Skeletal muscle cell (primary cell): ENCODE measurements around the gene LRRC8C.

ENCODE experiments used
- DNase-seq: peaks from one replicate; pipeline ENCODE4 v3.0.0-alpha.2; 2010; ENCODE audit warnings: low read depth
- H3K4me3 ChIP-seq: 2 replicates; pipeline ENCODE4 v1.5.1; 2011; ENCODE audit warnings: low read depth, mild to moderate bottlenecking, control low read depth, low read length, moderate library complexity

LRRC8C gene

GRCh38 chr1:89667691-89668090 is 34.8 kb downstream of the LRRC8C start:
- DNase-seq, result no peak

GRCh38 chr1:89668961-89669360 is 36.0 kb downstream of the LRRC8C start:
- no peak for DNase-seq
- no peak overlapping the region for H3K4me3 ChIP-seq

More at GRCh38 chr1:89667691-89668090, 34.8 kb downstream of the LRRC8C start:
- H3K4me3 ChIP-seq, result no peak overlapping the region

- no peak overlapping the region for H3K4me3 ChIP-seq
- DNase-seq, result no peak
Observed at GRCh38 chr1:89669441-89669840, 36.5 kb downstream of the LRRC8C start.

- H3K4me3 ChIP-seq, result no peak overlapping the region
- no peak for DNase-seq
Observed at GRCh38 chr1:89670163-89670562, 37.2 kb downstream of the LRRC8C start.

GRCh38 chr1:89670711-89671110 is 37.8 kb downstream of the LRRC8C start:
- no peak for DNase-seq
- no peak overlapping the region for H3K4me3 ChIP-seq

DNA sequence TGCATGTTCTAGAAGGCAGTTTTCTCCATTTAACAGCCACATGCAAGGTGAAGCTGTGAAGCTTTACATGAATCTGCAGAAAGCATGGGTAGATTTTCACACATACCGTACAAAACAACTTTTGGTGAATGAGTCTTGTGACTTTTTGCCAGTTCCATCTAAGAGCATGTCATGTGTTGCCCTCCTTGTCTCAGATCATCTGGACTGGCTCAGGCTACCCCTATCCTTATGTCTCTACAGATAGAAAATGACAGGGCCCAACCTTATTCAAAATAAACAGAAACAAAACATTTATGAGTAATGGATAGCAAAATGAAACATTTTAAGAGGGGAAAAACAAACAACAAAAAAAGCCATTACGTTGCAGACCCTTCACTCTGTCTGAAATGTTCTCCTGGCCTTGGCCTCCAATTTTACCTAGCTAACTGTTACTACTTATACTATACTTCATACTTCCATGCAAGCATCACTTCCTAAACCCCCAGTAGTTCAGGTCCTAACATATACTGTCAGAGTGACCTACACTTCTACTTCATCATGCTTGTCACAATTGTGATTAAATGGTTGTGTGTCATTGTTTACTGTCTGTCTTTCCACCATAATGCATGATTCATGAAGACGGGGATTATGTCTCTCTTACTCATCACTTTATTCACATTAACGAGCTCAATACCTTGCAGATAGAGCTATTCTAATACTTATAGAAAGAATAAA is 39.0 kb downstream of the LRRC8C start:
- no peak overlapping the region for H3K4me3 ChIP-seq
- no peak for DNase-seq

DNA sequence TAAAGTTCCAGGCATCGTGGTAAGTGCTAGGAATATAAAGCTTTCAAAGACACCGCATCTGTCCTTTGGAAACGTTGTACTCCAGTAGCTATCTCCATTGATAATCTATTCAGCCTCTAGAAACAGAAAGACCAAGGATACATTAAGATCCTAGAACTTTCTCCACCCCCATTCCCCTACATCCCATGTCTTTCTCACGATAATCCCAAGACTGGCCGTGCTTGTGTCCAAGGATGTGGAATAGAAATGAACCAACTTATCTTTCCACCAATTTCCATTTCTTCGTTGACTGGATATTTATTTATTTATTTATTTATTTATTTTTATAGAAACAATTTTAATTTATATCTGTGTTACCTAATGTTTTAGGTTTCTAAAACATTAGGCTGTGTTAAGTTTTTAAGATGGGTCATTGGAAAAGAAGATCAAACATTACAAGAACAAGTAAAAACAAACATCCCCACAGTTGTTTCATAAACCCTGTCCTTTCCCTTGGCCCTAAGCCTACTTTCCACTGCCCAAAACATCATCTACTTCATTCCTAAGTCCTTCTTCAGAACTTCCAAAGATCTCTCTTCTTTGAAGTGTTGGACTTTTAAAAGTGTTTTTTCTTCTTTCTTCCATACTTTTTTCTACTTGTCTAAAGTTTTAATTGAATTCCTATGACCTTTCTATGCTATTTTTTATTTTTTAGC is 39.7 kb downstream of the LRRC8C start:
- DNase-seq, result no peak

GRCh38 chr1:89673251-89673650 is 40.3 kb downstream of the LRRC8C start:
- H3K4me3 ChIP-seq, result no peak overlapping the region
- no peak for DNase-seq

More for the DNA sequence above, 39.7 kb downstream of the LRRC8C start:
- no peak overlapping the region for H3K4me3 ChIP-seq

GRCh38 chr1:89675677-89676076 is 42.8 kb downstream of the LRRC8C start:
- no peak for DNase-seq
- H3K4me3 ChIP-seq, result no peak overlapping the region

GRCh38 chr1:89681045-89681729 is 48.3 kb downstream of the LRRC8C start:
- H3K4me3 ChIP-seq, result no peak overlapping the region
- DNase-seq, result no peak

DNA sequence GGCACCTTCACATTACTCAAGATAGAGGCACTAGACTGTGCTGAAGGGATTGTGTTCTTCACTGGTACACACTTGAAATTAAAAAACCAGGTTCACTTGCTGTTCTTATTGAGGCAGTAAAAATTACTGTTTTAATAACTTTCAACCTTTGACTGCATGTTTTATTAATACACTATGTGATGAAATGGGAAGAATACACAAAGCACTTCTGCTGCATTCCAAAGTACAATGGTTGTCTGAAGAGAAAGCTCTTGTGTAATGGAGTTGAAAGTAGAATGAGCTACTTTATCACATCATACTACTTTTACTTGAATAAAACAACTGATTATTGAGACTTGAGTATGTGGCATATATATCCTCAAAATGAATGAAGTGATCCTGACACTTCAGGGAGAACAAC is 49.7 kb downstream of the LRRC8C start:
- H3K4me3 ChIP-seq, result no peak overlapping the region
- no peak for DNase-seq

- no peak overlapping the region for H3K4me3 ChIP-seq
- DNase-seq, result no peak
Observed at GRCh38 chr1:89685461-89685860, 52.5 kb downstream of the LRRC8C start.

DNA sequence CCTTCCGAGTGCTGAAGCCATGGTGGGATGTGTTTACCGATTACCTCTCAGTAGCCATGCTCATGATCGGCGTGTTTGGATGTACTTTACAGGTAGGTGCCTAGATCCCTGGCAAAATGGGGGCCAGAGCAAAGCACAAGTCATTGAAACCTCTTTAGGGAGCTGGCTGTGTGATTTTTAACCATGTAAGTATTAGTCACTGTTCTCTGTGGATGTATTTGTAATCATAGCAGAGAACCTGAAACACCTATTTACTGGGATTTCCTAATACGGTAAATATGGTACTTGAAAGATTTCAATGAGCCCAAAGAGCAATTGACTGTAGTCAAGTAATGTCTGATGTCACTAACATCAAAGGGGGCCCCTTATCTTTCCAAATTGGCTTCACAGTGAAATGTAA is 53.6 kb downstream of the LRRC8C start:
- DNase-seq, result no peak
- H3K4me3 ChIP-seq, result no peak overlapping the region

- H3K4me3 ChIP-seq, result no peak overlapping the region
- peak; percentile 67 for DNase-seq
Observed at GRCh38 chr1:89687254-89687653, 54.3 kb downstream of the LRRC8C start.

DNA sequence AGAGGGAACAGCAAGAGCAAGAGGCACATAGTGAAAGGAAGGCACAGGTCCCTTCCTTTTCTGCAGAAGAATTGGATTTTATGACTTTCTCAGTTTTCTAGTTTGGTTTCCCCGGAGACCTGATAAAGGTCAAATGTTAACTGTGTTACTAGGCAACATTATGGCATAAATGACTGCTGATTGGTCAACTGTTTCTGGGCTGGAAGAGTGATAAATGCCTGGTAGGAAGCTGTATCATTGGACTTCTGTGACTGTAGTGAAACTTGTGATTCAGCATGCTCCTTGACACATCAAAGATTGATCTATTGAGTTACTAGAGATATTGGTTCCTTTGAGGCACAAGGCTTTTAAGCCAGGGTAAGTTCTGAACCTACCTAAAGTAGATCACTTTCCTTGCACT is 55.7 kb downstream of the LRRC8C start:
- no peak overlapping the region for H3K4me3 ChIP-seq
- DNase-seq, result no peak

DNA sequence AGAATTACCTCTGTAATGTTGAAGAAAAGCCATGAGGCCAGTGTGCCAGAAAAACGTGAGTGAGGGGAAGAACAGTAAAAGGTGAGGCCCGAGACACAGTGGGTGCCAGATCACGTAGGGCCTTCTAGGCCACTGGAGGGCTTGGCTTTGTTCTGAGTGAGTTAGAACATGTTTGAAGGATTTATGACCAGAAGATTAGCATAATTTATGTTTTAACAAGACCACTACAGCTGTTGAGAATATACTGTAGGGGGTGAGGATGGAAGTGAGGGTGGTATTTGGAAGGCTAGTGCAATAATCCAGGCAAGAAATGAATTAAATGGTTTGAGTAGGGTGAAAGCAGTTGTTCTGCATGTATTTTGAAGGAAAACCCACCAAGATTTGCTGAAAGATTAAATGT is 56.3 kb downstream of the LRRC8C start:
- no peak for DNase-seq
- no peak overlapping the region for H3K4me3 ChIP-seq

DNA sequence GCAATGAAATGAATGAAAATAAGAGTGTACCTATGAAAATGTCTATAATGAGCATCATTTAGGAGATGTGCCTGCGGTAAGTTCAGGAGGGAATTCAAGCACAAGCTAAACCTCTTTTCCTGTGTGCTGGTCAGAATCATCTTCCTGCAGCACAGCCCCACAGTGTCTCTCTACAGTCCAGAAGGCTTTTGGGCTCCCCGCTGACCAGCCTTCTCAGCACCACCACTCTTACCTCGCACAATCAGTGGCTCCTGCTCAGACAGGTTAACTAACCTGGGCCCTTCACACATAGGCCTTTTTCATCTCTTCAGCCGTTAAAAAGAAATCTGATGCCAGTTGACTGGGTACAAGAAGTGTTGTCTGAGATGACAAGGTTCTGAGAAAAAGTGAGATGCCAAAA is 57.7 kb downstream of the LRRC8C start:
- H3K4me3 ChIP-seq, result no peak overlapping the region
- DNase-seq, result no peak

GRCh38 chr1:89692601-89693521 is 59.9 kb downstream of the LRRC8C start:
- no peak overlapping the region for H3K4me3 ChIP-seq
- no peak for DNase-seq

DNA sequence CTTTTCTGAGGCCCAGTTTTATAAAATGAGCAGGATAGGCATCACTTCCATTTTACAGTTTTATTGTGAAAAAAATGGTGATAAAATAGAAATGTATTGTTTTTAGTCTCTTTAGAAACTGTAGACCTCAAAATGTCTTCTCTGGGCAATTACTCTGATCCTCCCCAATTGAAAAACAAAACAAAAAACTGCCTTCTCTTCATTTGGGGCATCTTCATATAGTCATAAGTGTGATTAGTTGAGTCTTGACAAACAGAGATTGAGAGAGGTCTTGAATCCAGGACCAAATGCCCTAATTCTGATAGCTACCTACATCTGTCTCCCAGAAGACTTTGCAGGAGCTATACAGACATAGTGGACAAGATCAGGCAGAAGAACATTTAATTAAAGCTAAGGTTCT is 62.9 kb downstream of the LRRC8C start:
- no peak overlapping the region for H3K4me3 ChIP-seq
- no peak for DNase-seq

GRCh38 chr1:89697383-89697782 is 64.5 kb downstream of the LRRC8C start:
- DNase-seq, result no peak
- H3K4me3 ChIP-seq, result no peak overlapping the region
